ENCODE data around the gene TNS3. TPM values are rescaled to one million over a fixed set of nuclear protein-coding genes. Genes with fewer than 3 reads are reported as not detected.

TNS3 gene
- total and polyA plus RNA-seq, 10 of the 15 experiments (the other 5 are each of a cell fraction or from before 2014, with no cell fraction given), result 0.27 to 2.7 (median 0.79) TPM

GRCh38 chr7:47351233-47352154 is 230.4 kb downstream of the TNS3 start:
- TF ChIP-seq MEF2B (IDR thresholded peaks at IDR 0.05; ENCODE audit: partially characterized antibody, poor library complexity, severe bottlenecking), result no peak
- no peak for TF ChIP-seq ZNF24 (IDR thresholded peaks at IDR 0.05)
- peak; percentile 49 for TF ChIP-seq BCL3 (IDR thresholded peaks at IDR 0.05; ENCODE audit: borderline replicate concordance, insufficient read depth, low read depth, low read length, poor library complexity, severe bottlenecking)
- no peak for TF ChIP-seq ZNF207 (IDR thresholded peaks at IDR 0.05; ENCODE audit: borderline replicate concordance)
- Histone ChIP-seq H3K4me3 (no peak overlapping the region), H4K20me1 (ENCODE audit: control insufficient read depth, insufficient read depth) (no peaks in the 10 kb centered on the region), H3K4me2 (ENCODE audit: control insufficient read depth, insufficient read depth) (no peak overlapping the region), H2AFZ (ENCODE audit: control insufficient read depth, low read depth, low read length) (no peak overlapping the region), H3K9ac (ENCODE audit: control insufficient read depth, insufficient read depth, low read length) (no peak overlapping the region), H3K27me3 (replicated peaks in 1 of 2; ENCODE audit: control insufficient read depth in 2 of 2, insufficient read depth in 2 of 2, low read length in 1 of 2) (no peaks in the 10 kb centered on the region; a peak in 1 of 4 replicates), H3K36me3 (ENCODE audit: control insufficient read depth in 2 of 2, insufficient read depth in 2 of 2, low read length in 1 of 2) (no peaks in the 10 kb centered on the region), H3K79me2 (ENCODE audit: control insufficient read depth, insufficient read depth, low read length) (no peaks in the 10 kb centered on the region), H3K4me1 (ENCODE audit: control insufficient read depth, insufficient read depth, low read length) (no peaks in the 10 kb centered on the region), H3K27ac (ENCODE audit: control insufficient read depth, insufficient read depth) (no peak overlapping the region), H3K9me3 (replicated peaks; ENCODE audit: control insufficient read depth, insufficient read depth, low read length) (no peaks in the 10 kb centered on the region)
- RAD21 ChIA-PET (ENCODE audit: unreplicated experiment), result no interaction called here
- POLR2A ChIA-PET, result no interaction called here
- in situ Hi-C loops (cut with MboI) (no loop called here), intact Hi-C loops (cut with micrococcal nuclease; ENCODE audit: unreplicated experiment) (no loop called here)
- 36% methylated on average over 20 of the region's 20 CpGs for WGBS (ENCODE audit: insufficient coverage, insufficient replicate concordance, low lambda C conversion rate, missing lambda C conversion rate)
- BruUV-seq (replicated peaks), result no TSS peak
- SMC1A ChIA-PET (ENCODE audit: uncharacterized antibody, unreplicated experiment), result no interaction called here
- CTCF ChIA-PET, result no interaction called here
- no peak for DNase-seq (ENCODE audit: low read depth, low spot score)
- no peak for FAIRE-seq
- no peak for ATAC-seq

- H3K4me3 ChIP-seq, result no peak overlapping the region
- no peaks in the 10 kb centered on the region for H3K4me1 ChIP-seq (ENCODE audit: control insufficient read depth, insufficient read depth, low read length)
- H3K9me3 ChIP-seq (replicated peaks; ENCODE audit: control insufficient read depth, insufficient read depth, low read length), result no peaks in the 10 kb centered on the region
- H4K20me1 ChIP-seq (ENCODE audit: control insufficient read depth, insufficient read depth), result no peaks in the 10 kb centered on the region
- DNase-seq (ENCODE audit: low read depth, low spot score) (no peak), ATAC-seq (no peak), FAIRE-seq (no peak)
- in situ Hi-C loops (cut with MboI) (no loop called here), intact Hi-C loops (cut with micrococcal nuclease; ENCODE audit: unreplicated experiment) (no loop called here)
- no peak overlapping the region for H2AFZ ChIP-seq (ENCODE audit: control insufficient read depth, low read depth, low read length)
- ChIA-PET POLR2A (no interaction called here), RAD21 (ENCODE audit: unreplicated experiment) (no interaction called here), SMC1A (ENCODE audit: uncharacterized antibody, unreplicated experiment) (no interaction called here), CTCF (no interaction called here)
- no peaks in the 10 kb centered on the region for H3K27me3 ChIP-seq (replicated peaks in 1 of 2; ENCODE audit: control insufficient read depth in 2 of 2, insufficient read depth in 2 of 2, low read length in 1 of 2)
- H3K9ac ChIP-seq (ENCODE audit: control insufficient read depth, insufficient read depth, low read length), result no peak overlapping the region
- H3K27ac ChIP-seq (ENCODE audit: control insufficient read depth, insufficient read depth), result no peak overlapping the region
- H3K79me2 ChIP-seq (ENCODE audit: control insufficient read depth, insufficient read depth, low read length), result no peaks in the 10 kb centered on the region
- 50% methylated on average over 5 of the region's 5 CpGs for WGBS (ENCODE audit: insufficient coverage, insufficient replicate concordance, low lambda C conversion rate, missing lambda C conversion rate)
- no peak overlapping the region for H3K4me2 ChIP-seq (ENCODE audit: control insufficient read depth, insufficient read depth)
- H3K36me3 ChIP-seq (ENCODE audit: control insufficient read depth in 2 of 2, insufficient read depth in 2 of 2, low read length in 1 of 2), result no peaks in the 10 kb centered on the region
- no TSS peak for BruUV-seq (replicated peaks)
- TF ChIP-seq ZNF592 (IDR thresholded peaks at IDR 0.05), result no peak
- no peak for TF ChIP-seq NFYB (IDR thresholded peaks at IDR 0.05; ENCODE audit: insufficient read depth, low read depth, low read length)
- no peak for TF ChIP-seq BCL3 (IDR thresholded peaks at IDR 0.05; ENCODE audit: borderline replicate concordance, insufficient read depth, low read depth, low read length, poor library complexity, severe bottlenecking)
- no peak for TF ChIP-seq MXI1 (IDR thresholded peaks at IDR 0.05; ENCODE audit: low read depth, low read length)
- no peak for TF ChIP-seq SREBF1 (IDR thresholded peaks at IDR 0.05; ENCODE audit: low read length)
Measured at GRCh38 chr7:47350425-47350824, 231.5 kb downstream of the TNS3 start.

All from GM12878 (cell line).